ENCODE results near the gene SYNCRIP.
"Not testable (repeated sequence)": the region's sequence is repeated elsewhere in the genome, so short reads cannot be mapped to it uniquely, and the experiment has no call there.

SYNCRIP gene

GRCh38 chr6:85593438-85594196 lies 49.1 kb downstream of the SYNCRIP start, which contains the start of gene SNX14:
TSS of gene SNX14 (minus strand) at chr6:85593858. CDS start at chr6:85593718, 140 bp downstream.
- H3K27me3 ChIP-seq (ENCODE audit: insufficient read depth, low read length) = no peaks in the 10 kb centered on the region
- H3K4me1 ChIP-seq (ENCODE audit: control insufficient read depth, insufficient read depth, low read length, unreplicated experiment) = peaks cover 10% of the 10 kb centered on the region
- H2AFZ ChIP-seq (ENCODE audit: low read length, unreplicated experiment) = peak within 1 kb of the TSS; percentile 79
- peaks cover 35% of the 10 kb centered on the region for H3K79me2 ChIP-seq (ENCODE audit: control insufficient read depth, insufficient read depth, low read length, unreplicated experiment)
- H3K36me3 ChIP-seq (ENCODE audit: insufficient read depth, low read length) = peaks cover 19% of the 10 kb centered on the region
- H3K27ac ChIP-seq (ENCODE audit: low read depth, low read length) = peak within 1 kb of the TSS; percentile 93
- peak within 1 kb of the TSS; percentile 97 for H3K4me3 ChIP-seq (ENCODE audit: low read depth, low read length)

GRCh38 chr6:85592033-85592432 lies 50.7 kb downstream of the SYNCRIP start:
- Histone ChIP-seq H3K27me3 (ENCODE audit: insufficient read depth, low read length) (no peaks in the 10 kb centered on the region), H2AFZ (ENCODE audit: low read length, unreplicated experiment) (no peak overlapping the region), H3K36me3 (ENCODE audit: insufficient read depth, low read length) (peaks cover 19% of the 10 kb centered on the region), H3K4me1 (ENCODE audit: control insufficient read depth, insufficient read depth, low read length, unreplicated experiment) (peaks cover 10% of the 10 kb centered on the region), H3K4me3 (ENCODE audit: low read depth, low read length) (peak overlapping the region; percentile 97), H3K27ac (ENCODE audit: low read depth, low read length) (no peak overlapping the region), H3K79me2 (ENCODE audit: control insufficient read depth, insufficient read depth, low read length, unreplicated experiment) (peaks cover 42% of the 10 kb centered on the region)

DNA sequence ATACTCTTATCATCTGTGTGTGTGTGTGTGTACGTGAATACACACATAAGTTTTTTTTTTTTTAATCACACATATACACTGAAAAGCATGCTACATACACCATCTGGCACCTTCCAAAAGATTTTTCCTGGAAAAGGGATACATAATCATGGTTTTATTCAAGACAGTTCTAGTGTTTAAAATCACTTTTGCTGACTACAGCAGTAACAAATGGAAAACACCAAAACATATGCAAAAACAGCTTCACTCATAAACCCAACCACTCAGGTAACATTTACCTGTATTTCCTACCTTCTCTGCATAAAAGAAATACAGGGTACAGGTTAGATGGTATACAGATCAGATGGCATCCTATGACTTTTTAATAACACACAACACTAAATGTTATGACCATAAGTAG lies 51.5 kb downstream of the SYNCRIP start:
- Histone ChIP-seq H2AFZ (ENCODE audit: low read length, unreplicated experiment) (no peak overlapping the region), H3K79me2 (ENCODE audit: control insufficient read depth, insufficient read depth, low read length, unreplicated experiment) (peaks cover 48% of the 10 kb centered on the region), H3K27me3 (ENCODE audit: insufficient read depth, low read length) (no peaks in the 10 kb centered on the region), H3K36me3 (ENCODE audit: insufficient read depth, low read length) (peaks cover 19% of the 10 kb centered on the region), H3K27ac (ENCODE audit: low read depth, low read length) (no peak overlapping the region), H3K4me1 (ENCODE audit: control insufficient read depth, insufficient read depth, low read length, unreplicated experiment) (peaks cover 10% of the 10 kb centered on the region), H3K4me3 (ENCODE audit: low read depth, low read length) (no peak overlapping the region; the same call in 1 of the 2 replicates)

DNA sequence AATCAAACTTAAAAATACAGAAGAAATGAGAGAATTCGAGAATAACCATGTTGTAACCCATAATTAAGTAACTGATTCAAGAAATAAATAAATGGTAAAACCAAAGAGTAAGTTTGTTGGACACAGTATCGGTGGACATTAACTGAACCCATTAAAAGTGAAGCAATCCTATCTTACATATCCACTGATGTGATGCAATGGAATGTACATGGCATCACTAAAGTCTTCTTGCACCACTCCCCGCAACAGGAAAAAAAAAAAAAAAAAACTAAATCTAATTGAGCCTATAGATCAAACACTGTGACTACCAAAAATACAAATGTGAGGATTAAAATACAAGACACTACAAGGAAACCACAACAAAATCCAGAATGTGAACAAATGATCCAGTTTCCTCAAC lies 56.9 kb downstream of the SYNCRIP start:
- no peak overlapping the region for H3K27ac ChIP-seq (ENCODE audit: low read depth, low read length)
- H2AFZ ChIP-seq (ENCODE audit: low read length, unreplicated experiment) = no peak overlapping the region
- peaks cover 6% of the 10 kb centered on the region for H3K4me1 ChIP-seq (ENCODE audit: control insufficient read depth, insufficient read depth, low read length, unreplicated experiment)
- H3K79me2 ChIP-seq (ENCODE audit: control insufficient read depth, insufficient read depth, low read length, unreplicated experiment) = peaks cover 72% of the 10 kb centered on the region
- no peaks in the 10 kb centered on the region for H3K27me3 ChIP-seq (ENCODE audit: insufficient read depth, low read length)
- no peak overlapping the region for H3K4me3 ChIP-seq (ENCODE audit: low read depth, low read length)
- peaks cover 25% of the 10 kb centered on the region; the same call in 1 of the 2 replicates for H3K36me3 ChIP-seq (ENCODE audit: insufficient read depth, low read length)

DNA sequence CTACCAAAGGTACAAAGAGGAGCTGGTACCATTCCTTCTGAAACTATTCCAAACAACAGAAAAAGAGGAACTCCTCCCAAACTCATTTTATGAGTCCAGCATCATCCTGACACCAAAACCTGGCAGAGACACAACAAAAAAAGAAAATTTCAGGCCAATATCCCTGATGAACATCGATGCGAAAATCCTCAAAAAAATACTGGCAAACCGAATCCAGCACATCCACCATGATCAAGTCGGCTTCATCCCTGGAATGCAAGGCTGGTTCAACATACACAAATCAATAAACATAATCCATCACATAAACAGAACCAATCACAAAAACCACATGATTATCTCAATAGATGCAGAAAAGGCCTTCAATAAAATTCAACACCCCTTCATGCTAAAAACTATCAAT lies 59.9 kb downstream of the SYNCRIP start:
- Histone ChIP-seq H3K4me1 (ENCODE audit: control insufficient read depth, insufficient read depth, low read length, unreplicated experiment) (peaks cover 13% of the 10 kb centered on the region), H3K36me3 (ENCODE audit: insufficient read depth, low read length) (peaks cover 11% of the 10 kb centered on the region; the same call in 1 of the 2 replicates), H3K79me2 (ENCODE audit: control insufficient read depth, insufficient read depth, low read length, unreplicated experiment) (peaks cover 81% of the 10 kb centered on the region)
- not testable (repeated sequence) for H3K27ac ChIP-seq (ENCODE audit: low read depth, low read length); H2AFZ ChIP-seq (ENCODE audit: low read length, unreplicated experiment); H3K4me3 ChIP-seq (ENCODE audit: low read depth, low read length); H3K27me3 ChIP-seq (ENCODE audit: insufficient read depth, low read length)

GRCh38 chr6:85581572-85581971 lies 61.1 kb downstream of the SYNCRIP start:
- H3K27me3 ChIP-seq (ENCODE audit: insufficient read depth, low read length) = no peaks in the 10 kb centered on the region
- H2AFZ ChIP-seq (ENCODE audit: low read length, unreplicated experiment) = no peak overlapping the region
- no peak overlapping the region for H3K4me3 ChIP-seq (ENCODE audit: low read depth, low read length)
- no peak overlapping the region for H3K27ac ChIP-seq (ENCODE audit: low read depth, low read length)
- peaks cover 85% of the 10 kb centered on the region for H3K79me2 ChIP-seq (ENCODE audit: control insufficient read depth, insufficient read depth, low read length, unreplicated experiment)
- H3K4me1 ChIP-seq (ENCODE audit: control insufficient read depth, insufficient read depth, low read length, unreplicated experiment) = peaks cover 15% of the 10 kb centered on the region
- peaks cover 11% of the 10 kb centered on the region; the same call in 1 of the 2 replicates for H3K36me3 ChIP-seq (ENCODE audit: insufficient read depth, low read length)

DNA sequence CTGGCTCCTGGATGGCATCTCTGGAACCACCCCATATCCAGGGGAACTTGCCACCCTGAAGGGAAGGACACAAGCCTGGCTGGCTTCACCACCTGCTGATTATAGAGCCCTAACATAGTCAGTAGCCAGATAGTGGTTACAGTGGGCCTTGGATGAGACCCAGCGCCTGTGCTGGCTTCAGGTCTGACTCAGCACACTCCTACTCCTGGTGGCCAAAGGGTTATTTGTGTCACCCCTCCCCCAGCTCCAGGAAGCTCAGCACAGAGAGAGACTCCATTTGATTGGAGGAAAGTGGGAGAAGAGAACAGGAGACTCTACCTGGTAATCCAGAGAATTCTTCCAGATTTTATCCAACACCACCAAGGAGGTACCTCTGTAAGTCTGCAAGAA lies 61.8 kb downstream of the SYNCRIP start:
- H3K4me1 ChIP-seq (ENCODE audit: control insufficient read depth, insufficient read depth, low read length, unreplicated experiment) = peaks cover 21% of the 10 kb centered on the region
- H3K27ac ChIP-seq (ENCODE audit: low read depth, low read length) = peak overlapping the region; percentile 44; the same call in 1 of the 2 replicates
- peaks cover 11% of the 10 kb centered on the region; the same call in 1 of the 2 replicates for H3K36me3 ChIP-seq (ENCODE audit: insufficient read depth, low read length)

GRCh38 chr6:85580118-85580877 lies 62.4 kb downstream of the SYNCRIP start:
- H3K4me1 ChIP-seq (ENCODE audit: control insufficient read depth, insufficient read depth, low read length, unreplicated experiment) = peaks cover 26% of the 10 kb centered on the region
- peaks cover 86% of the 10 kb centered on the region for H3K79me2 ChIP-seq (ENCODE audit: control insufficient read depth, insufficient read depth, low read length, unreplicated experiment)
- H3K4me3 ChIP-seq (ENCODE audit: low read depth, low read length) = no peak overlapping the region
- H3K36me3 ChIP-seq (ENCODE audit: insufficient read depth, low read length) = peaks cover 6% of the 10 kb centered on the region; the same call in 1 of the 2 replicates
- H2AFZ ChIP-seq (ENCODE audit: low read length, unreplicated experiment) = no peak overlapping the region
- no peaks in the 10 kb centered on the region for H3K27me3 ChIP-seq (ENCODE audit: insufficient read depth, low read length)
- H3K27ac ChIP-seq (ENCODE audit: low read depth, low read length) = peak overlapping the region; percentile 44; the same call in 1 of the 2 replicates

More for the DNA sequence above, 61.8 kb downstream of the SYNCRIP start:
- Histone ChIP-seq H3K27me3 (ENCODE audit: insufficient read depth, low read length) (no peaks in the 10 kb centered on the region), H3K4me3 (ENCODE audit: low read depth, low read length) (no peak overlapping the region), H2AFZ (ENCODE audit: low read length, unreplicated experiment) (no peak overlapping the region), H3K79me2 (ENCODE audit: control insufficient read depth, insufficient read depth, low read length, unreplicated experiment) (peaks cover 87% of the 10 kb centered on the region)

DNA sequence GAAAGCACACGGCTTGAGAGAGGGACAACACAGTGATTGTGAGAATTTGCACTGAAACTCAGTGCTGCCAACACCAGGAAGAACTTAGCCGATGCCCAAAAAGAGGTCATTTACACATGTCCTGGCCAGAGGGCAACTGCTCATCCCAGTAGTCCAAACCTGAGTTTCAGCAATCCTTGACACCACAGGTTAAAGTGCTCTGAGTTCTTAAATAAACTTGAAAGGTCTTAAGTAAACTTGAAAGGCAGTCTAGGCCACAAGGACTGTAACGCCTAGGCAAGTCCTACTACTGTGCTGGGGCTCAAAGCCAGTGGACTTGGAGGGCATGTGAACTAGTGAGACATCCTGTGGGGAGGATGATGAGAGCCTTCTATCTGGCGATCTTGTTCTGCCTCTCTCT lies 63.1 kb downstream of the SYNCRIP start:
- Histone ChIP-seq H2AFZ (ENCODE audit: low read length, unreplicated experiment) (no peak overlapping the region), H3K27ac (ENCODE audit: low read depth, low read length) (no peak overlapping the region), H3K4me1 (ENCODE audit: control insufficient read depth, insufficient read depth, low read length, unreplicated experiment) (peaks cover 34% of the 10 kb centered on the region), H3K36me3 (ENCODE audit: insufficient read depth, low read length) (peaks cover 4% of the 10 kb centered on the region; the same call in 1 of the 2 replicates), H3K4me3 (ENCODE audit: low read depth, low read length) (no peak overlapping the region), H3K27me3 (ENCODE audit: insufficient read depth, low read length) (no peaks in the 10 kb centered on the region), H3K79me2 (ENCODE audit: control insufficient read depth, insufficient read depth, low read length, unreplicated experiment) (peaks cover 86% of the 10 kb centered on the region)

GRCh38 chr6:85576476-85576875 lies 66.2 kb downstream of the SYNCRIP start:
- no peak overlapping the region for H2AFZ ChIP-seq (ENCODE audit: low read length, unreplicated experiment)
- no peaks in the 10 kb centered on the region for H3K27me3 ChIP-seq (ENCODE audit: insufficient read depth, low read length)
- H3K36me3 ChIP-seq (ENCODE audit: insufficient read depth, low read length) = no peaks in the 10 kb centered on the region
- no peak overlapping the region for H3K4me3 ChIP-seq (ENCODE audit: low read depth, low read length)
- H3K27ac ChIP-seq (ENCODE audit: low read depth, low read length) = no peak overlapping the region; the same call in 1 of the 2 replicates
- H3K79me2 ChIP-seq (ENCODE audit: control insufficient read depth, insufficient read depth, low read length, unreplicated experiment) = peaks cover 84% of the 10 kb centered on the region
- H3K4me1 ChIP-seq (ENCODE audit: control insufficient read depth, insufficient read depth, low read length, unreplicated experiment) = peaks cover 36% of the 10 kb centered on the region

Measured in ACC112 (cell line).